ENCODE data around the gene MPDU1. TPM values are rescaled to one million over a fixed set of nuclear protein-coding genes. Genes with fewer than 3 reads are reported as not detected.

MPDU1 gene
- total RNA-seq, 1 experiment from 2014 or later: 50.9 TPM

DNA sequence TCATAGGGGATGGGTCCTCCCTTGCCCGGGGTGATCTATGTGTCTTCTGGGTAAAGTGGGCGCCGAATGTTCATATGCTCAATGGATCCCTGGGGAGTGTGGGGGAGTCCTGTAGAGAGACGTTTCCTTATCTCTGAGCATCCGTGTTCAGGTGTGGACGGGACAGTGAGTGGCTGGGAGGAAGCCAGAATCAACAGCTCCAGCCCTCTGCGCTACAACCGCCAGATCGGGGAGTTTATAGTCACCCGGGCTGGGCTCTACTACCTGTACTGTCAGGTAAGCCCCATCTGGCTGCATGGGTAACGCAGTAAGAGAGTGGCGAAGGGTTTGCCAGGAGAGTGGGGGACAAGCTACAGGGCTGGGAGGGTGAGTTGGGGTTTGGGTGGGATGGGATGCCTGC is 27.0 kb upstream of the MPDU1 start:
- RAD21 ChIA-PET (ENCODE audit: low non-redundant PET in 1 of 2, low total read pairs in 2 of 2, uncharacterized antibody in 2 of 2, unreplicated experiment in 2 of 2): no interaction called here
- Histone ChIP-seq H2AFZ (ENCODE audit: low read depth, low read length, poor library complexity, severe bottlenecking) (no peak overlapping the region), H3K27me3 (ENCODE audit: insufficient read depth, low read length) (no peaks in the 10 kb centered on the region), H3K4me1 (ENCODE audit: control insufficient read depth in 1 of 2, insufficient read depth in 2 of 2, low read length in 2 of 2) (peaks cover 20 to 41% of the 10 kb centered on the region in 2 experiments), H3K9me2 (ENCODE audit: insufficient read depth) (no peaks in the 10 kb centered on the region), H4K20me1 (ENCODE audit: insufficient read depth) (no peaks in the 10 kb centered on the region), H3K36me3 (ENCODE audit: control insufficient read depth in 1 of 2, insufficient read depth in 2 of 2, low read length in 2 of 2) (no peaks in the 10 kb centered on the region), H3K4me3 (replicated peaks in 1 of 2; ENCODE audit: low read depth in 1 of 2, low read length in 2 of 2) (no peak overlapping the region), H3K9ac (ENCODE audit: low read length) (no peak overlapping the region), H3K9me3 (ENCODE audit: control insufficient read depth in 1 of 2, insufficient read depth in 1 of 2, low read depth in 1 of 2, low read length in 2 of 2) (no peaks in the 10 kb centered on the region), H3K4me2 (ENCODE audit: low read length) (no peak overlapping the region), H3K27ac (ENCODE audit: low read depth, low read length) (no peak overlapping the region), H3K79me2 (ENCODE audit: insufficient read depth, low read length) (peaks cover 4% of the 10 kb centered on the region; the same call in 1 of the 2 replicates)
- POLR2A ChIA-PET: no interaction called here
- CTCF ChIA-PET: no interaction called here
- TF ChIP-seq POLR2AphosphoS5 (IDR thresholded peaks at IDR 0.05; ENCODE audit: low read depth, low read length) (no peak), ELF1 (IDR thresholded peaks at IDR 0.05; ENCODE audit: borderline replicate concordance, low read depth) (no peak), ZNF274 (IDR thresholded peaks at IDR 0.05; ENCODE audit: low read depth, low read length) (no peak), RAD21 (IDR thresholded peaks at IDR 0.05; ENCODE audit: low read depth) (no peak), EZH2 (IDR thresholded peaks at IDR 0.05) (no peak), REST (IDR thresholded peaks at IDR 0.05; ENCODE audit: low read depth) (no peak), EGR1 (IDR thresholded peaks at IDR 0.05; ENCODE audit: low read depth) (no peak), MAX (IDR thresholded peaks at IDR 0.05) (no peak), CEBPB (IDR thresholded peaks at IDR 0.05; ENCODE audit: low read depth) (no peak), FOSL1 (IDR thresholded peaks at IDR 0.05; ENCODE audit: low read depth) (no peak), ZBTB33 (IDR thresholded peaks at IDR 0.05; ENCODE audit: extremely low read depth, insufficient replicate concordance, low read length) (no peak), SRF (IDR thresholded peaks at IDR 0.05; ENCODE audit: low read depth) (no peak), ATF3 (IDR thresholded peaks at IDR 0.05) (no peak), SP1 (IDR thresholded peaks at IDR 0.05; ENCODE audit: low read depth) (no peak), CTCF (IDR thresholded peaks at IDR 0.05 in 2 of 3, conservative IDR thresholded peaks at IDR 0.05 in 1 of 3; ENCODE audit: borderline replicate concordance in 1 of 3, insufficient read depth in 1 of 3, low read depth in 2 of 3, low read length in 2 of 3) (no peak), ZFX (IDR thresholded peaks at IDR 0.05) (no peak), TCF7L2 (IDR thresholded peaks at IDR 0.05; ENCODE audit: borderline replicate concordance, extremely low read depth, insufficient read depth, insufficient read length) (no peak), POLR2A (IDR thresholded peaks at IDR 0.05; ENCODE audit: borderline replicate concordance, extremely low read depth, insufficient read depth, insufficient read length) (no peak), JUND (IDR thresholded peaks at IDR 0.05) (no peak)
- ATAC-seq (no peak), DNase-seq (ENCODE audit: low read depth, low spot score) (no peak)
- no TSS peak for BruUV-seq (replicated peaks)
- intact Hi-C loops (cut with micrococcal nuclease): no loop called here

Measured in HCT116 (cell line).